SK-N-SH treated with all-trans-retinoic acid at 6 μM for 48 hours (cell line): ENCODE data around the gene NSD2.
"Not testable (repeated sequence)": the region's sequence is repeated elsewhere in the genome, so short reads cannot be mapped to it uniquely, and the experiment has no call there.

Experiments
- CSDC2 ChIP-seq: fragments of 250-450 bp; sonication (Bioruptor Pico); IDR thresholded peaks from 2 replicates; pipeline ENCODE4 v1.5.0; 2020; ENCODE audit warnings: mild to moderate bottlenecking, moderate library complexity
- RARB ChIP-seq: fragments of 250-450 bp; sonication (Bioruptor Pico); IDR thresholded peaks from 2 replicates; pipeline ENCODE4 v1.8.0; 2021; ENCODE audit warnings: mild to moderate bottlenecking, moderate library complexity
- TCF4 ChIP-seq: fragments of 250-450 bp; sonication (Bioruptor Pico); IDR thresholded peaks from 2 replicates; pipeline ENCODE4 v1.8.0; 2021; ENCODE audit warnings: mild to moderate bottlenecking, moderate library complexity, borderline replicate concordance
- ZNF8 ChIP-seq: fragments of 450-650 bp; formaldehyde crosslinking; IDR thresholded peaks from 2 replicates; pipeline ENCODE4 v1.5.0; 2020; ENCODE audit warnings: mild to moderate bottlenecking, moderate library complexity

GRCh38 chr4:1993718-1994516, 122.7 kb downstream of the NSD2 start:
- not testable (repeated sequence) for TF ChIP-seq TCF4 (CRISPR knock-in tag); ZNF8; RARB; CSDC2
